Tibial nerve (tissue), 4 donors: ENCODE measurements around the gene SMO. TPM values are rescaled to one million over a fixed set of nuclear protein-coding genes. Genes with fewer than 3 reads are reported as not detected.

ENCODE experiments used
- DNase-seq, 2 donors: peaks; one replicate each; pipeline ENCODE4 v3.0.0-alpha.2; 2019; ENCODE audit warnings: low spot score in 2 of 2
- H3K27ac ChIP-seq, 4 donors: fragments of 200-600 bp; sonication (generic) in 3 of 4; one replicate each; pipeline ENCODE4 v1.5.1; 2017 to 2019; ENCODE audit warnings: mild to moderate bottlenecking in 1 of 4
- H3K27me3 ChIP-seq, 2 donors: fragments of 200-600 bp; sonication (generic) in 1 of 2; one replicate each; pipeline versions ENCODE4 v1.5.1 to v1.6.0; 2017 to 2019
- H3K36me3 ChIP-seq, 3 donors: fragments of 200-600 bp; sonication (generic); one replicate each; pipeline ENCODE4 v1.5.1; 2018 to 2019
- H3K4me1 ChIP-seq, 4 donors: fragments of 200-600 bp; sonication (generic) in 3 of 4; one replicate each; pipeline ENCODE4 v1.5.1; 2017 to 2019
- H3K4me3 ChIP-seq, 4 donors: fragments of 200-600 bp; sonication (generic) in 3 of 4; one replicate each; pipeline ENCODE4 v1.5.1; 2017 to 2019; ENCODE audit warnings: mild to moderate bottlenecking in 1 of 4, moderate library complexity in 1 of 4
- H3K9me3 ChIP-seq, 4 donors: fragments of 200-600 bp; sonication (generic) in 3 of 4; one replicate each; pipeline ENCODE4 v1.5.1; 2017 to 2019
- CTCF ChIP-seq, 5 experiments: fragments of 200-600 bp in 3 of 5; fragments of 450-650 bp in 2 of 5; sonication (generic) in 3 of 5; IDR thresholded peaks; one replicate each; pipeline ENCODE4 v1.5.1; 2016 to 2019; ENCODE audit warnings: antibody characterized with exemption in 5 of 5, mild to moderate bottlenecking in 3 of 5, moderate library complexity in 2 of 5
- EP300 ChIP-seq, 2 donors: sonication (generic); formaldehyde crosslinking; IDR thresholded peaks; one replicate each; pipeline ENCODE4 v1.6.1; 2017; ENCODE audit warnings: antibody characterized with exemption in 2 of 2, mild to moderate bottlenecking in 1 of 2
- POLR2A ChIP-seq, 2 donors: fragments of 450-650 bp; IDR thresholded peaks; one replicate each; pipeline ENCODE4 v1.6.1; 2017; ENCODE audit warnings: antibody characterized with exemption in 2 of 2, mild to moderate bottlenecking in 2 of 2, moderate library complexity in 2 of 2
- WGBS, 2 donors: methylation state at CpG; one replicate each; pipeline ENCODE4 v1.1.5; 2018; 5-methylcytosine and 5-hydroxymethylcytosine counted together
- total RNA-seq, 4 donors: library from RNA; depleted of rRNA; stranded (reverse); fragments of >200 nt; gene quantifications; one replicate each; pipeline ENCODE4 v1.1.0, GENCODE V29; 2016

Gene SMO
- 10 to 100 TPM; 26.4 to 65.7 (median 51.5) TPM for total RNA-seq

DNA sequence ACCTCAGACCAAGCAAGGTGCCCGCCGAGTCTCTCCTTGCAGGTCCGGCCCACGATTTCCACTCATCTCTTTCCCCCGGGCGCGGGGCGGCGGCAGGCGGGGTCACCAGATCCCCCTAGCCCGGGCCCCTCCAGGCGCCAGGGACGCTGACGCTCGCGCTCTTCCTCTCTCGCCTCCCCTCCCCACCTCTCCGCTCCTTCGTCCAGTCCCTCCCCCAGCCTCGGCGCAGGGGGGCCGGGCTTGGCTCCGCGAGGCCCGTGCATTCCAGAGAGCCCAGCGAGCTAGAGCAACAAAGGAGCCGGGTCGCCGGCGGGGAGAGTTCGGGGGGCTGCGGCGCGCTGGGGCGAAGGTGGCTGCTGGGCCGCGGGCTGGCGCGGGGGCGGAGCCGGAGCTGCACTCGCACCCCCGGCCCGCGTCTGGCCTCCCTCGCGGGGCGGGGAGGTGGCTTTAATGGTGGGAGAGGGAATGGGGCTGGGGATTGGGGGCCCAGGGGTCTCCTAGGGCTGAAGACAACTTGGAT, at the start of gene SMO:
SMO (plus strand) TSS at position 262 of the 520 bp plus-strand sequence. CDS start 519 bp downstream, outside the sequence.
- Histone ChIP-seq H3K4me1 (peaks cover 0 to 21% (median 0%) of the 10 kb centered on the region in 4 donors), H3K27ac (peak within 1 kb of the TSS; percentile 18 to 75 (median 50)), H3K27me3 (peaks cover 0 to 5% of the 10 kb centered on the region in 2 donors), H3K9me3 (no peaks in the 10 kb centered on the region), H3K36me3 (no peaks in the 10 kb centered on the region), H3K4me3 (peak within 1 kb of the TSS; percentile 66 to 88 (median 75))
- 1 to 3% methylated on average over 45 to 48 of the region's 48 CpGs for WGBS, 2 donors
- TF ChIP-seq CTCF (IDR thresholded peaks at IDR 0.05) (no peak), POLR2A (IDR thresholded peaks at IDR 0.05) (no peak), EP300 (IDR thresholded peaks at IDR 0.05) (no peak)
- no peak for DNase-seq

DNA sequence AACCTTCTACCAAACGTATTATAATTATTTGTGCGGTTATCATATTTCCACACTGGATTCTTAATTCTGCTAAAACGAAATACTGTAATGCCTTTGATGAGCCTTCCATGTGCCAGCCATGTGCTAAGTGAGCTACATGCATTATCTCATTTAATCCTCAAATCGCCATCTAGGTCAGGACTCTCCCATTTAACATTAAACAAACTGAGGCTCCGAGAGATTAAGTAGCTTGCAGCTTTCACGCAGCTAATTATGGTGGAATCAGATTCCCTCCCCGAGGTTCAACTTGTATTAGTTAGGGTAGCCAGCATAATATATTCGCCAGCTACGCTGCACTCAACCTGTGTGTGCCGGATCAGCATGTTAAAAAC, 44.7 kb upstream of the SMO start:
- Histone ChIP-seq H3K4me1 (peaks cover 0 to 18% (median 7%) of the 10 kb centered on the region in 4 donors), H3K9me3 (no peaks in the 10 kb centered on the region), H3K27ac (no peak overlapping the region), H3K27me3 (peaks cover 0 to 26% of the 10 kb centered on the region in 2 donors), H3K4me3 (no peak overlapping the region), H3K36me3 (no peaks in the 10 kb centered on the region)
- 47 to 51% methylated on average over 10 of the region's 10 CpGs for WGBS, 2 donors
- no peak for TF ChIP-seq EP300 (IDR thresholded peaks at IDR 0.05)
- no peak for TF ChIP-seq CTCF (IDR thresholded peaks at IDR 0.05)
- no peak for TF ChIP-seq POLR2A (IDR thresholded peaks at IDR 0.05)
- DNase-seq = no peak

DNA sequence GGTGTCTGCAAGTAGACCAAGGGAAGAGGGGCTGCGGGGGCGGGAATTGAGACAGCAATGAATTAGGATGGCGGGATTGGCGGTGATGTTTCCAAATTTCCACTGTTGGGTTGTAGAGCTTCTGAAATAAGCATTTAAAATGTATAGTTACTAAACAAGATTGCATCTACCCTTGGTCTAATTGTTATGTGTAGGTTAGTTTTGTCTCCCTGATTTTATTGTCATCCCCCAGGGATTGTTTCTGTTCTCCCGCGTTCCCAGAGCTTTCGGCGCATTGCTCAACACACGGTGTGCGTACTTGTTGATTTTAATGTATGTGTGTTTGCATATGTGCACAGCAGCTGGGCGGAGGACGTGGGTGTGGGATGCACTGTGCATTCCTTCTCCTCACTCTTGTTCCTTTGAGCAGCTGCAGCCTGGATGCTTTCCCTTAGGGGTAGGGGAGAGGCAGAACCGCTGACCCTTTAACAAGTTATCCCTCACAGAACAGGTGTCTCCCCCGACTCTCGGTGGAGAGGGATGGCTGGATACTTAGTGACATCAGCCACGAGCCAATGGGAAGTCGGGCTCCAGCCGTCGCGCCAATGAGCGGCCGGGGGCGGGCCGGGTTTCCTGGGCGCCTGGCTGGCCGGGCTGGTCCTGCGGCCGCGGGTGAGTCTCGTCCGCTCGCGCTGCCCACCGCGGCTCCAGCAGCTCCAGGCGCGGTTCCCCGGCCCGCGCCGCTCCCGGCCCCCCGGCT, 44.2 kb upstream of the SMO start, which contains the start of gene TSPAN33:
TSPAN33 (plus strand) TSS at position 613 of the 739 bp plus-strand sequence. CDS start 274 bp downstream, outside the sequence.
- peaks cover 0 to 26% of the 10 kb centered on the region in 2 donors for H3K27me3 ChIP-seq
- no peaks in the 10 kb centered on the region for H3K9me3 ChIP-seq
- peak; percentile 52 to 71 for DNase-seq
- H3K4me3 ChIP-seq = peak within 1 kb of the TSS; percentile 33 to 61 (median 50)
- H3K27ac ChIP-seq = peak within 1 kb of the TSS in 2 of 4 donors; percentile 15 to 70
- WGBS, 2 donors = 1 to 3% methylated on average over 17 to 18 of the region's 43 CpGs
- no peaks in the 10 kb centered on the region for H3K36me3 ChIP-seq
- H3K4me1 ChIP-seq = peaks cover 0 to 18% (median 7%) of the 10 kb centered on the region in 4 donors
- TF ChIP-seq POLR2A (IDR thresholded peaks at IDR 0.05) = no peak
- TF ChIP-seq EP300 (IDR thresholded peaks at IDR 0.05) = no peak
- no peak for TF ChIP-seq CTCF (IDR thresholded peaks at IDR 0.05)

DNA sequence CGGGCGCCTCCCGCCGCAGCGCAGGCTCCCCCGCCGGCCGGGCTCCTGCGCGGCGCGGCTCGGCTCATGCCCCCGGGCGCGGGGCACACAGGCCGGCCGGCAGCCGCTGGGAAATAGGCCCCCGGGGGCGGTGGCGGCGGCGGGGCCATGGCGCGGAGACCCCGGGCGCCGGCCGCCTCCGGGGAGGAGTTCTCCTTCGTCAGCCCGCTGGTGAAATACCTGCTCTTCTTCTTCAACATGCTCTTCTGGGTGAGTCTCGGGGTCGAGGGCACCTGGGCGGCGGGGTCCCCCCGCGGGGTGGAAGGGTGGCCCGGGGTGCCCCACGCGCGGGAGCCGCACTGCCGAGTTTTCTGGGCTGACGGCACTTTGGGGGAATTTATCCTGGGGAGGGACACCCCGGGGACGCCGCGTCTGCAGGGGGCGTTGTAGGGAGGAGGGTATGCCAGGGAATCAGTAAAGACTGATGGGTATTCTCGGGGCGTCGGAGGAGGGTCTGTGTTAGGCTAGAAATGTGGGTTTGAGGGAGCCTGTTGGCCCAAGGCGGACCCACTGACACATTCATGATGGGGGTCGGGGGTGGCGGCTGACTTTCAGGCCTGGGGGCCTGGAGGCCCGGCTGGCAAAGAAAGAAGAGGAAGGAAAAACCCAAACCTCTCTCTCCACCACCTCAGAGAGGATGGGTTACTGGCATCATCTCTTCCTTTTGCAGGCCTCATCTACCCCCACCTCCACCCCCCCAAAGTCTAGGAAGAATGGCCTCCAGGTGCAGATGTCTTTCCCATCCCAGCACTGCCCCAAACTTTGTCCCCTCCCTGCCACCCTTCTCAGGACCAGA, 43.4 kb upstream of the SMO start:
- Histone ChIP-seq H3K4me1 (peaks cover 0 to 18% (median 7%) of the 10 kb centered on the region in 4 donors), H3K9me3 (no peaks in the 10 kb centered on the region), H3K4me3 (peak overlapping the region; percentile 33 to 61 (median 50)), H3K27me3 (peaks cover 0 to 26% of the 10 kb centered on the region in 2 donors), H3K27ac (peak overlapping the region in 2 of 4 donors; percentile 15 to 70), H3K36me3 (no peaks in the 10 kb centered on the region)
- WGBS, 2 donors = 10 to 11% methylated on average over 38 to 47 of the region's 58 CpGs
- no peak for DNase-seq
- TF ChIP-seq EP300 (IDR thresholded peaks at IDR 0.05) = no peak

GRCh38 chr7:129146237-129146979, 42.0 kb upstream of the SMO start:
- WGBS, 2 donors = 75 to 83% methylated on average over 8 of the region's 8 CpGs
- no peak for DNase-seq
- Histone ChIP-seq H3K4me1 (peaks cover 0 to 18% (median 7%) of the 10 kb centered on the region in 4 donors), H3K27ac (peak overlapping the region in 1 of 4 donors; percentile 19), H3K9me3 (no peaks in the 10 kb centered on the region), H3K4me3 (no peak overlapping the region), H3K36me3 (no peaks in the 10 kb centered on the region), H3K27me3 (peaks cover 0 to 26% of the 10 kb centered on the region in 2 donors)
- TF ChIP-seq EP300 (IDR thresholded peaks at IDR 0.05) = no peak
- no peak for TF ChIP-seq CTCF (IDR thresholded peaks at IDR 0.05)
- no peak for TF ChIP-seq POLR2A (IDR thresholded peaks at IDR 0.05)
